Fibroblast of lung (primary cell): ENCODE results near the gene RGPD4.

Source experiments
- EZH2 ChIP-seq: IDR thresholded peaks from 2 replicates; pipeline ENCODE4 v1.5.1; 2012; ENCODE audit warnings: low read length, control low read depth, mild to moderate bottlenecking; ENCODE audit errors: missing control alignments
- TF ChIP-seq, protein P1 (sequence below), 2 donors: IDR thresholded peaks in 1 of 2; conservative IDR thresholded peaks in 1 of 2; 1 replicate in 1 of 2; 2 replicates in 1 of 2; pipeline ENCODE4 v1.5.1; 2011 to 2012; ENCODE audit warnings: low read length in 2 of 2, control low read depth in 1 of 2, inconsistent platforms in 1 of 2, low read depth in 1 of 2, mild to moderate bottlenecking in 1 of 2

DNA sequence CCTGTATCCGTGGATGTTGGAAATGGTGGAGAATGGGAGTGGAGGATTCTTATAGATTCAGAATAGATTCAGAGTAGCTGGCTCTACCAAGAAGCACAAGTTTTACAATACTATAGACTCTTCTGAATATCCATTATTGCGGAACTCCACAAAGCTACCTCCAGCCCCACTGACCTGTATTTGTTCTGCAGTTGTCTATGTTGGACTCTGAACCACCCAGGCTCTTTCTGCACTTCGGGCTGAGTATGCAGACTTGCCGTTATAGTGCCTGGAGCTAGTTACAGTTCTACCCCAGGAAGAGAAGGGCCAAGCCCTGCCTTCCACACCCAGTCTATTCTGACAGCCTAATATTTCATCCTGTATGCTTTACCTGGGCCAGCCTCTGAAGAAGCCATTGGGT is 4.4 kb upstream of the RGPD4 start:
- TF ChIP-seq, protein P1, sequence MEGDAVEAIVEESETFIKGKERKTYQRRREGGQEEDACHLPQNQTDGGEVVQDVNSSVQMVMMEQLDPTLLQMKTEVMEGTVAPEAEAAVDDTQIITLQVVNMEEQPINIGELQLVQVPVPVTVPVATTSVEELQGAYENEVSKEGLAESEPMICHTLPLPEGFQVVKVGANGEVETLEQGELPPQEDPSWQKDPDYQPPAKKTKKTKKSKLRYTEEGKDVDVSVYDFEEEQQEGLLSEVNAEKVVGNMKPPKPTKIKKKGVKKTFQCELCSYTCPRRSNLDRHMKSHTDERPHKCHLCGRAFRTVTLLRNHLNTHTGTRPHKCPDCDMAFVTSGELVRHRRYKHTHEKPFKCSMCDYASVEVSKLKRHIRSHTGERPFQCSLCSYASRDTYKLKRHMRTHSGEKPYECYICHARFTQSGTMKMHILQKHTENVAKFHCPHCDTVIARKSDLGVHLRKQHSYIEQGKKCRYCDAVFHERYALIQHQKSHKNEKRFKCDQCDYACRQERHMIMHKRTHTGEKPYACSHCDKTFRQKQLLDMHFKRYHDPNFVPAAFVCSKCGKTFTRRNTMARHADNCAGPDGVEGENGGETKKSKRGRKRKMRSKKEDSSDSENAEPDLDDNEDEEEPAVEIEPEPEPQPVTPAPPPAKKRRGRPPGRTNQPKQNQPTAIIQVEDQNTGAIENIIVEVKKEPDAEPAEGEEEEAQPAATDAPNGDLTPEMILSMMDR (conservative IDR thresholded peaks at IDR 0.05 in 1 of 2, IDR thresholded peaks at IDR 0.05 in 1 of 2; ENCODE audit: low read depth in 1 of 2, low read length in 2 of 2), result no peak
- TF ChIP-seq EZH2, result no peak
